ENCODE data around the gene EXPH5.
"Not testable (repeated sequence)": the region's sequence is repeated elsewhere in the genome, so short reads cannot be mapped to it uniquely, and the experiment has no call there.

The EXPH5 gene

GRCh38 chr11:108599978-108600377, 6.4 kb upstream of the EXPH5 start:
- no peak for DNase-seq (ENCODE audit: low read depth)

GRCh38 chr11:108597736-108598355, 4.3 kb upstream of the EXPH5 start:
- no peak for DNase-seq (ENCODE audit: low read depth)

- DNase-seq (ENCODE audit: low read depth), result no peak
These were observed 3.1 kb upstream of the EXPH5 start for GRCh38 chr11:108596701-108597100.

- no peak for DNase-seq (ENCODE audit: low read depth)
These were observed 411 bp upstream of the EXPH5 start for GRCh38 chr11:108593923-108594434.

- no peak for DNase-seq (ENCODE audit: low read depth)
These were observed 866 bp downstream of the EXPH5 start for GRCh38 chr11:108592591-108593213.

- DNase-seq (ENCODE audit: low read depth), result no peak
These were observed 1.7 kb downstream of the EXPH5 start for GRCh38 chr11:108591893-108592292.

GRCh38 chr11:108589136-108589535, 4.4 kb downstream of the EXPH5 start:
- DNase-seq (ENCODE audit: low read depth), result no peak

- no peak for DNase-seq (ENCODE audit: low read depth)
These were observed 5.3 kb downstream of the EXPH5 start for GRCh38 chr11:108588287-108588686.

GRCh38 chr11:108587109-108587508, 6.5 kb downstream of the EXPH5 start:
- DNase-seq (ENCODE audit: low read depth), result no peak

- no peak for DNase-seq (ENCODE audit: low read depth)
These were observed 7.0 kb downstream of the EXPH5 start for GRCh38 chr11:108586600-108586999.

GRCh38 chr11:108586185-108586584, 7.4 kb downstream of the EXPH5 start:
- DNase-seq (ENCODE audit: low read depth), result not testable (repeated sequence)

- no peak for DNase-seq (ENCODE audit: low read depth)
These were observed 8.6 kb downstream of the EXPH5 start for GRCh38 chr11:108584973-108585372.

GRCh38 chr11:108580645-108581044, 12.9 kb downstream of the EXPH5 start:
- no peak for DNase-seq (ENCODE audit: low read depth)

- DNase-seq (ENCODE audit: low read depth), result no peak
These were observed 13.5 kb downstream of the EXPH5 start for GRCh38 chr11:108580043-108580442.

- no peak for DNase-seq (ENCODE audit: low read depth)
These were observed 17.0 kb downstream of the EXPH5 start for GRCh38 chr11:108576523-108576922.

- DNase-seq (ENCODE audit: low read depth), result no peak
These were observed 18.9 kb downstream of the EXPH5 start for GRCh38 chr11:108574675-108575074.

- no peak for DNase-seq (ENCODE audit: low read depth)
These were observed 22.6 kb downstream of the EXPH5 start for GRCh38 chr11:108571001-108571400.

GRCh38 chr11:108569896-108570295, 23.7 kb downstream of the EXPH5 start:
- no peak for DNase-seq (ENCODE audit: low read depth)

GRCh38 chr11:108568195-108568858, 25.2 kb downstream of the EXPH5 start:
- no peak for DNase-seq (ENCODE audit: low read depth)

GRCh38 chr11:108565653-108566052, 27.9 kb downstream of the EXPH5 start:
- no peak for DNase-seq (ENCODE audit: low read depth)

- no peak for DNase-seq (ENCODE audit: low read depth)
These were observed 30.6 kb downstream of the EXPH5 start for GRCh38 chr11:108562746-108563581.

GRCh38 chr11:108561535-108561991, 32.0 kb downstream of the EXPH5 start:
- DNase-seq (ENCODE audit: low read depth), result no peak
